GM04504 (cell line): ENCODE measurements around the gene ARPC4.

Experiments used
- DNase-seq: peaks from one replicate; pipeline ENCODE4 v3.0.0-alpha.2; 2012; ENCODE audit warnings: low read depth

ARPC4 gene

GRCh38 chr3:9793161-9793781 is 389 bp downstream of the ARPC4 start:
- no peak for DNase-seq

DNA sequence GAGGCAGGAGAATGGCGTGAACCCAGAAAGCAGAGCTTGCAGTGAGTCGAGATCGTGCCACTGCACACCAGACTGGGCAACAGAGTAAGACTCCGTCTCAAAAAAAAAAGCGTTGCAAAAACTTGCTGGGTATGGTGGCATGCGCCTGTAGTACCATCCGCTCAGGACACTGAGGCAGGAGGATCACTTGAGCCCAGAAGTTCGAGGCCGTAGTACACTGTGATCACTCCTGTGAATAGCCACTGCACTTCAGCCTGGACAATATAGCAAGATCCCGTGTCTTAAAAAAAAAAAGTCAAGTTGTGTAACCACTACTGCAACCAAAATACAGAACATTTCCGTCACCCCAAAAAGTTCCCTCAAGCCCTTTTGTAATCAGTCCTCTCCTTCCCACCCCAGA is 1.5 kb downstream of the ARPC4 start:
- no peak for DNase-seq

- no peak for DNase-seq
These were observed 2.3 kb downstream of the ARPC4 start for GRCh38 chr3:9795207-9795606.

GRCh38 chr3:9797196-9797945 is 4.5 kb downstream of the ARPC4 start:
- no peak for DNase-seq

- DNase-seq: no peak
These were observed 7.6 kb downstream of the ARPC4 start for GRCh38 chr3:9800529-9800928.

- DNase-seq: no peak
These were observed 10.6 kb downstream of the ARPC4 start for GRCh38 chr3:9803494-9803893.

GRCh38 chr3:9804996-9805395 is 12.1 kb downstream of the ARPC4 start:
- no peak for DNase-seq

GRCh38 chr3:9806137-9806536 is 13.3 kb downstream of the ARPC4 start:
- DNase-seq: no peak

DNA sequence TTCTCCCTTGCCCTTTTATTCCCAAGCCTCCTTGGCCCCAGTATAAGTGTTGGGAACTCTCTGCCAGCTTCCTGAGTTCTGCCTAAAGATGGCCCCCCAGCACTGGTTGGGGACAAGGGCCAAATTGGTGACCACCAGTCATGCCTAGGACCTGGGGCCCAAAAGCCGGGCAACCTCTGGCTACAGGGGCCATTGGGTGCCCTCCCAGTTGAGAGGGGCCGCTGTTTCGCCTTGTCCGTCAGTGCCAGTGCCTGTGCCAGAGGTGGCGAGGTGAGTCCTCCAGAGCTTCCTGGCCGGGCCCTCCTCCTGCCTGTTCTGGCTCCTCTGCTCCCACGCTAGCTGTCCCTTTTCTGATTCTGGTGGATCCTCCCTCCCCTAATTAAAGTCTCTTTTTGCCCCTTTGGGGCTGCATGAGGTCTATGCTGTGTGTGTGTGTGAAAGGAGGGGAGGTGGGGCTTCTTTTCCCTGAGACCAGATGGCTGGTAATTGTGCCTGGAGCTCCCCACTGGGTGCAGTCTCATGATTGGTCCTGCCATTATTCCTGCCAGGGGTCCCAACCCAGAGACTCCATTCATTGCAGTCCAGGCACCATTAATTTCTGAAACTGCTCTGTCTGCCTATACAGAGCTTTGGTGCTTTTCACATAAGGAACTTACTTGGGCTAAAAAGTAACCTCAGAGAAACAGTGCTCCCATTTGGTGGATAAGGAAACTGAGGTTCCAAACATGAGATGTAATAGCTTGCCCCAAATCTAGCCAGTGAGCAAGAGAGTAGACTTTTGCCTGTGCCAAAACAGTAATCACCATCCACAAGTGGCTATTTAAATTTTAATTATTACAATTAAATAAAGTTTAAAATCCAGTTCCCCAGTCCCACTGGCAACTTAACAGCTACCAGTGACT is 14.1 kb downstream of the ARPC4 start:
- DNase-seq: no peak

GRCh38 chr3:9807981-9808344 is 15.1 kb downstream of the ARPC4 start:
- no peak for DNase-seq

- no peak for DNase-seq
These were observed 15.6 kb downstream of the ARPC4 start for GRCh38 chr3:9808345-9809037.

- DNase-seq: no peak
These were observed 16.3 kb downstream of the ARPC4 start for GRCh38 chr3:9809239-9809614.

GRCh38 chr3:9809615-9810432 is 16.9 kb downstream of the ARPC4 start, which contains the start of gene TTLL3:
Gene TTLL3 (plus strand): TSS chr3:9810262. CDS start chr3:9810662, 400 bp downstream.
- DNase-seq: peak; percentile 44

GRCh38 chr3:9810433-9810770 is 17.5 kb downstream of the ARPC4 start:
- no peak for DNase-seq

DNA sequence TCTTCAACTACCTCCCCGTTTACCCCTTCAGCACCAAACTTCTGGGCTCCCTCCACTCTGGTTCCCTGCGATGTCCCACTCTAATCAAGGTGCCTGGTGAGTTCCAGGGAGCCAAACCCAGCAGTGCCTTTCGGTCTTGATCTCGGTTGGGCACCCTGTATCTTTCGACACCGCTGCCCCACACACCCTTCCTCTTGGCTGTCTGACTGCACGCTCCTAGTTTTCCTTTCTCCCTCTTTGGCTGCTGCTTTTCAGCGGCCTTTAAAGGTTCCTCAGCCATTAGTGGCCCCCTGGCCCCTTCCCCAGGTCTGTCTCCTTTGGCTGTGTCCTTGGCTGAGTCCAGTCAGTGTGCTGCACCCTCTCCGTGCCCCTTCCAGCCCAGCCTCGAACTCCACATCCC is 18.0 kb downstream of the ARPC4 start:
- DNase-seq: no peak

- no peak for DNase-seq
These were observed 20.1 kb downstream of the ARPC4 start for GRCh38 chr3:9812870-9813483.

DNA sequence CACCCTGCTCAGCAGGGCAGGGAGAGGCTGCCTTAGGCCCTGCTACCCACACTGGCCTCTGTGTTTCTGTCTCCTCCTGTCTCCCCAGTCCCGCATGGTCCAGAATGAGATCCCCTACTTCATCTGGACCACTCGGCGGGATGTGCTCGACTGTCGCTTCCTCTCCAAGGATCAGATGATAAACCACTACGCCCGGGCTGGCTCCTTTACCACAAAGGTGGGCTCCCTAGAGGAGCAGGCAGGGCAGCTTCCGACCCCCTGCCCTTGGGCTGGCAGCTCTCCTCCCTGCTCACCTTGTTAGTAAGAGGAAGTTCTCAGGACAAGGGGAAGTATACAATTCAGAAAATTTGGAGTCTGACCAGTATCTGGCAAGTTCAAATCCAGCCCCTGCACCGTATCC is 23.1 kb downstream of the ARPC4 start:
- DNase-seq: no peak

DNA sequence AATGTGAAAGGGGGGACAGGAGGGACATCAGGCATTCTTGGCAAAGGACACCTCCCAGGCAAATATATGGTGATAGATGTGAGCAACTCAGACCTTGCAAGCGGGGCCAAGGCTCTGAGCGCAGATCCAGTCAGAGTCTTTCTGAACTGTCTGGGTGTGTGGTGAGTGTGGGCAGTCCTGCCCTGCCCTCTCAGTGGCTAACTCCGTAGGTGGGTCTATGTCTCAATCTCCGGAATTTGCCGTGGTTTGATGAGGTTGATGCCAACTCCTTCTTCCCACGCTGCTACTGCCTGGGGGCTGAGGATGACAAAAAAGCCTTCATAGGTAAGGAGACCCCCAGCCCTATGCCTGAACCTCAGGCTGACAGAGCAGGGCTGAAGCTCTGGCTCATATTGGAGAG is 24.6 kb downstream of the ARPC4 start:
- DNase-seq: no peak

DNA sequence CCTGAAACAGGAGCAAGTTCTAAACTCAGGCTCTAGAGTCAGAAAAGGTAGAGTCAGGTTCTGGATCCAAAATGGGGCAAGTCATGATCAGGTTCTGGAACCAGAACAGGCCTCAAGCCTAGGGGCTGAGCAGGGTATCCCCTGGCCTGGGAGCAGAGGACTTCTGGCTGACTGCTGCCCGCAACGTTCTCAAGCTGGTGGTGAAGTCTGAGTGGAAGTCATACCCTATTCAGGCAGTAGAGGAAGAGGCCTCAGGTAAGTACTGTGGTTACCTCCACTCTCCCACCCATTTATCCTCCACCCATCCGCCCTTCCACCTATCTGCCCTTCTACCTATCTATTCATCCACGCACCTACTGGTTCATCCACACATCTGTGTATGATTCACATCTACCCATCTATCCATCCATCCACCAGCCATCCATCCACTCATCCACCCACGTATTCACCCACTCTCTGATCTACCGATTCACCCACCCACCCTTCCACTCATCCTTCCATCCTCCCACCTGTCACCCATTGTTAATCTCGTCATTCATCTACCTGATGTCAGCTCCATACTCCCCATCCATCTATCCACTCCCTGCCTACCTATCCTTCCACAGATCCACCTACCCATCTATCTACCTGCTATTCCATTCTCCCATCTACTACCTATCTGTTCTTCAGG is 25.9 kb downstream of the ARPC4 start:
- no peak for DNase-seq

DNA sequence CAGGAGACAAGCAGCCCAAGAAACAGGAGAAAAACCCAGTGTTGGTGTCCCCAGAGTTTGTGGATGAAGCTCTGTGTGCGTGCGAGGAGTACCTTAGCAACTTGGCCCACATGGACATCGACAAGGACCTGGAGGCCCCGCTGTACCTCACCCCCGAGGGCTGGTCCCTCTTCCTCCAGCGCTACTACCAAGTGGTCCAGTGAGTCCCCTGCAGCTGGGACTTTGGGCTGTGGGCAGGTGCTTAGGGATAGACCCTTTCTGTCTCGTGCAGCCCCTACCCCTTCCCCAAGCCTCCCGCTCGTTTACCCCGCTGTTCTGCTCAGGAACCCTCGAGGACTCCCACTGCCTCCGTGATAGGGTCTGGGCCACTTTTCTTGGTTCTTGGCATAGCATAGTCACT is 27.7 kb downstream of the ARPC4 start:
- DNase-seq: no peak

DNA sequence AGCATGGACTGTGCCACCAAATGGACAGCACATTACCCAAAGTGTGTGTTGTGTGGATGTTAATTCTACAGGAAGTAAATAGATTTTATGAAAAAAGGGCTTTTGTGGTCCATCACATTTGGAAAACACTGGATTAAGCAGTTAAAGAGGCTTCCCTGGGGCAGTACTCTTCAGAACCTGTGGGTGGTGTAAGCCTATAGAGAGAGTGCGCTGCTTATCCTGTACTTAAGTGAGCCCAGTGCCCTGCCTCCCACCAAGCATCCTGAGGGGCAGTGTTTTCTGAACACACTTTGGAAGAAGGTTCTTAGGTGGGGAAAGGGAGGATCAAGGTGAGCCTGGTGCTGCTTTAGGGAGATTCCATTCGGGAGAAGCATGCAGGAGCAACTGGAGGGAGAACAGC is 28.1 kb downstream of the ARPC4 start:
- DNase-seq: no peak
